K562 (cell line): Measurements from ENCODE around the gene TMEFF1.

Experiments used
- BRF1 ChIP-seq: IDR thresholded peaks from 3 replicates; pipeline ENCODE4 v1.6.1; 2011; ENCODE audit warnings: borderline replicate concordance, mild to moderate bottlenecking; ENCODE audit not compliant: insufficient read length; ENCODE audit errors: extremely low read depth
- EP300 ChIP-seq: IDR thresholded peaks from 2 replicates; pipeline ENCODE4 v1.6.1; 2012; ENCODE audit warnings: low read length, improper control_type of control experiment
- EZH2 ChIP-seq: IDR thresholded peaks from 2 replicates; pipeline ENCODE4 v1.6.1; 2012; ENCODE audit warnings: low read depth, mild to moderate bottlenecking, inconsistent platforms, low read length, borderline replicate concordance
- MAZ ChIP-seq, 2 experiments: fragments of 450-650 bp in 1 of 2; sonication (generic) in 1 of 2; formaldehyde crosslinking; IDR thresholded peaks in 1 of 2; conservative IDR thresholded peaks in 1 of 2; 2 replicates each; pipeline versions ENCODE4 v1.4.0 to v1.5.0; 2020; ENCODE audit warnings: mild to moderate bottlenecking in 1 of 2, missing genetic modification reagents in 1 of 2
- POLR2A ChIP-seq: fragments of 450-650 bp; conservative IDR thresholded peaks from 2 replicates; pipeline ENCODE4 v1.6.1; 2016
- POLR2AphosphoS5 ChIP-seq: IDR thresholded peaks from 2 replicates; pipeline ENCODE4 v1.6.1; 2011; ENCODE audit warnings: mild to moderate bottlenecking, low read depth, low read length, moderate library complexity; ENCODE audit not compliant: control insufficient read depth, insufficient read depth
- RCOR1 ChIP-seq, 2 experiments: IDR thresholded peaks; 2 replicates each; pipeline ENCODE4 v1.6.1; 2012; ENCODE audit warnings: low read depth in 2 of 2, low read length in 2 of 2, borderline replicate concordance in 1 of 2, improper control_type of control experiment in 1 of 2
- RFX7 ChIP-seq: fragments of 250-450 bp; sonication (Bioruptor Pico); IDR thresholded peaks from 2 replicates; pipeline ENCODE4 v1.5.1; 2021; ENCODE audit warnings: mild to moderate bottlenecking
- RNF2 ChIP-seq: sonication (generic); IDR thresholded peaks from 2 replicates; pipeline ENCODE4 v1.6.1; 2016
- SNIP1 ChIP-seq: fragments of 450-650 bp; IDR thresholded peaks from 2 replicates; pipeline ENCODE4 v1.7.1; 2017; ENCODE audit warnings: low read depth, mild to moderate bottlenecking
- TEAD1 ChIP-seq, 2 experiments: fragments of 450-650 bp in 1 of 2; sonication (generic) in 1 of 2; formaldehyde crosslinking; IDR thresholded peaks; 2 replicates each; pipeline versions ENCODE4 v1.4.0 to v1.8.0; 2020 to 2022; ENCODE audit warnings: mild to moderate bottlenecking in 2 of 2, missing genetic modification reagents in 1 of 2
- YY1 ChIP-seq, 3 experiments: IDR thresholded peaks; 2 replicates each; pipeline ENCODE4 v1.6.1; 2011; ENCODE audit warnings: low read length in 2 of 3, mild to moderate bottlenecking in 2 of 3, moderate library complexity in 2 of 3, borderline replicate concordance in 1 of 3, control low read depth in 1 of 3, low read depth in 1 of 3; ENCODE audit not compliant: insufficient read depth in 3 of 3, insufficient replicate concordance in 2 of 3, control insufficient read depth in 1 of 3, insufficient read length in 1 of 3; ENCODE audit errors: extremely low read depth in 1 of 3
- TF ChIP-seq, protein P1 (sequence below): IDR thresholded peaks from 3 replicates; pipeline ENCODE4 v1.6.1; 2011; ENCODE audit warnings: borderline replicate concordance, mild to moderate bottlenecking, moderate library complexity; ENCODE audit not compliant: insufficient read length; ENCODE audit errors: extremely low read depth
- TF ChIP-seq, protein P2 (sequence below), 2 experiments: fragments of 450-650 bp; formaldehyde crosslinking in 1 of 2; IDR thresholded peaks; 2 replicates each; pipeline versions ENCODE4 v1.4.0 to v1.6.1; 2014 to 2020; ENCODE audit warnings: mild to moderate bottlenecking in 2 of 2, borderline replicate concordance in 1 of 2, low read depth in 1 of 2

DNA sequence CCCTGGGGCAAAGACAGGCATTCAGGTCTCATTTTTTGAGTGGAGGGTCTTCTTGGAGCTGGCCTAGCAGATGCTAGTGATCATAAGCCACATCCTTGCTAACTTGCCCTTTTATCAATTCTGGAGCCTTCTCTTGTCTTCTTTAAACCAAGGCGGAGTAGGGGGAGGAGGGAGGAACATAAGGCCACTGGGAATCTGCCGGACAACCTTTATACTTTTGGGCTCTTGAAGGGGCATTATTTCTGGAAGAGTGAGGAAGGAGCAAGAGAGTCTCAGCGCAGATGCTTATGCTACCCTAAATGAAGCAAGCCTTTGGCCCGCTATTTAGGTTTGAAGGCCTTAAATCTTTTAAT is 2.0 kb downstream of the TMEFF1 start:
- TF ChIP-seq RNF2 (no peak), SNIP1 (no peak), BRF1 (no peak), EP300 (no peak), TEAD1 (CRISPR knock-in tag; IDR thresholded peaks at IDR 0.05) (no peak), MAZ (CRISPR knock-in tag; conservative IDR thresholded peaks at IDR 0.05 in 1 of 2, IDR thresholded peaks at IDR 0.05 in 1 of 2) (no peak), YY1 (IDR thresholded peaks at IDR 0.05; ENCODE audit: borderline replicate concordance in 1 of 3, control insufficient read depth in 1 of 3, extremely low read depth in 1 of 3, insufficient read depth in 3 of 3, insufficient read length in 1 of 3, insufficient replicate concordance in 2 of 3, low read depth in 1 of 3, low read length in 2 of 3) (no peak), RFX7 (no peak), POLR2A (no peak), POLR2AphosphoS5 (no peak), EZH2 (no peak), RCOR1 (IDR thresholded peaks at IDR 0.05; ENCODE audit: borderline replicate concordance in 1 of 2, low read depth in 2 of 2, low read length in 2 of 2) (no peak)
- TF ChIP-seq, protein P1, sequence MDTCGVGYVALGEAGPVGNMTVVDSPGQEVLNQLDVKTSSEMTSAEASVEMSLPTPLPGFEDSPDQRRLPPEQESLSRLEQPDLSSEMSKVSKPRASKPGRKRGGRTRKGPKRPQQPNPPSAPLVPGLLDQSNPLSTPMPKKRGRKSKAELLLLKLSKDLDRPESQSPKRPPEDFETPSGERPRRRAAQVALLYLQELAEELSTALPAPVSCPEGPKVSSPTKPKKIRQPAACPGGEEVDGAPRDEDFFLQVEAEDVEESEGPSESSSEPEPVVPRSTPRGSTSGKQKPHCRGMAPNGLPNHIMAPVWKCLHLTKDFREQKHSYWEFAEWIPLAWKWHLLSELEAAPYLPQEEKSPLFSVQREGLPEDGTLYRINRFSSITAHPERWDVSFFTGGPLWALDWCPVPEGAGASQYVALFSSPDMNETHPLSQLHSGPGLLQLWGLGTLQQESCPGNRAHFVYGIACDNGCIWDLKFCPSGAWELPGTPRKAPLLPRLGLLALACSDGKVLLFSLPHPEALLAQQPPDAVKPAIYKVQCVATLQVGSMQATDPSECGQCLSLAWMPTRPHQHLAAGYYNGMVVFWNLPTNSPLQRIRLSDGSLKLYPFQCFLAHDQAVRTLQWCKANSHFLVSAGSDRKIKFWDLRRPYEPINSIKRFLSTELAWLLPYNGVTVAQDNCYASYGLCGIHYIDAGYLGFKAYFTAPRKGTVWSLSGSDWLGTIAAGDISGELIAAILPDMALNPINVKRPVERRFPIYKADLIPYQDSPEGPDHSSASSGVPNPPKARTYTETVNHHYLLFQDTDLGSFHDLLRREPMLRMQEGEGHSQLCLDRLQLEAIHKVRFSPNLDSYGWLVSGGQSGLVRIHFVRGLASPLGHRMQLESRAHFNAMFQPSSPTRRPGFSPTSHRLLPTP: no peak
- TF ChIP-seq, protein P2, sequence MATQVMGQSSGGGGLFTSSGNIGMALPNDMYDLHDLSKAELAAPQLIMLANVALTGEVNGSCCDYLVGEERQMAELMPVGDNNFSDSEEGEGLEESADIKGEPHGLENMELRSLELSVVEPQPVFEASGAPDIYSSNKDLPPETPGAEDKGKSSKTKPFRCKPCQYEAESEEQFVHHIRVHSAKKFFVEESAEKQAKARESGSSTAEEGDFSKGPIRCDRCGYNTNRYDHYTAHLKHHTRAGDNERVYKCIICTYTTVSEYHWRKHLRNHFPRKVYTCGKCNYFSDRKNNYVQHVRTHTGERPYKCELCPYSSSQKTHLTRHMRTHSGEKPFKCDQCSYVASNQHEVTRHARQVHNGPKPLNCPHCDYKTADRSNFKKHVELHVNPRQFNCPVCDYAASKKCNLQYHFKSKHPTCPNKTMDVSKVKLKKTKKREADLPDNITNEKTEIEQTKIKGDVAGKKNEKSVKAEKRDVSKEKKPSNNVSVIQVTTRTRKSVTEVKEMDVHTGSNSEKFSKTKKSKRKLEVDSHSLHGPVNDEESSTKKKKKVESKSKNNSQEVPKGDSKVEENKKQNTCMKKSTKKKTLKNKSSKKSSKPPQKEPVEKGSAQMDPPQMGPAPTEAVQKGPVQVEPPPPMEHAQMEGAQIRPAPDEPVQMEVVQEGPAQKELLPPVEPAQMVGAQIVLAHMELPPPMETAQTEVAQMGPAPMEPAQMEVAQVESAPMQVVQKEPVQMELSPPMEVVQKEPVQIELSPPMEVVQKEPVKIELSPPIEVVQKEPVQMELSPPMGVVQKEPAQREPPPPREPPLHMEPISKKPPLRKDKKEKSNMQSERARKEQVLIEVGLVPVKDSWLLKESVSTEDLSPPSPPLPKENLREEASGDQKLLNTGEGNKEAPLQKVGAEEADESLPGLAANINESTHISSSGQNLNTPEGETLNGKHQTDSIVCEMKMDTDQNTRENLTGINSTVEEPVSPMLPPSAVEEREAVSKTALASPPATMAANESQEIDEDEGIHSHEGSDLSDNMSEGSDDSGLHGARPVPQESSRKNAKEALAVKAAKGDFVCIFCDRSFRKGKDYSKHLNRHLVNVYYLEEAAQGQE (IDR thresholded peaks at IDR 0.05; ENCODE audit: borderline replicate concordance): no peak
- TF ChIP-seq, protein P2 (CRISPR knock-in tag; IDR thresholded peaks at IDR 0.05; ENCODE audit: low read depth): no peak
